ENCODE results near the gene IL6ST. TPM values are rescaled to one million over a fixed set of nuclear protein-coding genes. Genes with fewer than 3 reads are reported as not detected.

IL6ST gene
- total RNA-seq, 1 donor from 2014 or later: 69.7 TPM

GRCh38 chr5:55902696-55903095 lies 92.1 kb downstream of the IL6ST start:
- TF ChIP-seq, protein P1, sequence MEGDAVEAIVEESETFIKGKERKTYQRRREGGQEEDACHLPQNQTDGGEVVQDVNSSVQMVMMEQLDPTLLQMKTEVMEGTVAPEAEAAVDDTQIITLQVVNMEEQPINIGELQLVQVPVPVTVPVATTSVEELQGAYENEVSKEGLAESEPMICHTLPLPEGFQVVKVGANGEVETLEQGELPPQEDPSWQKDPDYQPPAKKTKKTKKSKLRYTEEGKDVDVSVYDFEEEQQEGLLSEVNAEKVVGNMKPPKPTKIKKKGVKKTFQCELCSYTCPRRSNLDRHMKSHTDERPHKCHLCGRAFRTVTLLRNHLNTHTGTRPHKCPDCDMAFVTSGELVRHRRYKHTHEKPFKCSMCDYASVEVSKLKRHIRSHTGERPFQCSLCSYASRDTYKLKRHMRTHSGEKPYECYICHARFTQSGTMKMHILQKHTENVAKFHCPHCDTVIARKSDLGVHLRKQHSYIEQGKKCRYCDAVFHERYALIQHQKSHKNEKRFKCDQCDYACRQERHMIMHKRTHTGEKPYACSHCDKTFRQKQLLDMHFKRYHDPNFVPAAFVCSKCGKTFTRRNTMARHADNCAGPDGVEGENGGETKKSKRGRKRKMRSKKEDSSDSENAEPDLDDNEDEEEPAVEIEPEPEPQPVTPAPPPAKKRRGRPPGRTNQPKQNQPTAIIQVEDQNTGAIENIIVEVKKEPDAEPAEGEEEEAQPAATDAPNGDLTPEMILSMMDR (IDR thresholded peaks at IDR 0.05; ENCODE audit: unreplicated experiment): no peak
- Mint-ChIP-seq H3K4me1 (ENCODE audit: unreplicated experiment) (no peaks in the 10 kb centered on the region), H3K27me3 (ENCODE audit: unreplicated experiment) (no peaks in the 10 kb centered on the region), H3K4me3 (ENCODE audit: unreplicated experiment) (no peak overlapping the region), H3K27ac (ENCODE audit: unreplicated experiment) (no peak overlapping the region), H3K36me3 (ENCODE audit: low read depth, unreplicated experiment) (no peaks in the 10 kb centered on the region), H3K9me3 (ENCODE audit: unreplicated experiment) (no peaks in the 10 kb centered on the region)
- no peak for DNase-seq (ENCODE audit: low spot score)

DNA sequence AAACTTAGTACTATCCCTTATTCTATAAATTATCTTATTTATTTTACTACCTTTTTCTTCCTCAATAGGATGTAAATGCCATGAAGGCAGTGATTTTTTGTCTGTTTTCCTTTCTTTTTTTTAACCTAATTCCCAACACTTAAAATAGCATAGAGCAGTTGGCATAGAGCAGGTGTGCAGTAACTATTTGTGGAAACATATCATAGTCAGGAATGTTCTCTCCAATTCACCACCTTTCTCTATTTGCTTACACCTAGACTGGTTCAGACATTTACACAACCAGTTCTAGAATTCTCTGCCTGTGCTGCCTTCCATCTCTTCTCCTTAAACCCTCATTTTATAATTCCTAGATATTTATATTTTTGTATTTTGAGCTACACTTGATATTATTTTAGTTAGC lies 94.0 kb downstream of the IL6ST start:
- Mint-ChIP-seq H3K36me3 (ENCODE audit: low read depth, unreplicated experiment) (no peaks in the 10 kb centered on the region), H3K27me3 (ENCODE audit: unreplicated experiment) (no peaks in the 10 kb centered on the region), H3K4me1 (ENCODE audit: unreplicated experiment) (no peaks in the 10 kb centered on the region), H3K9me3 (ENCODE audit: unreplicated experiment) (no peaks in the 10 kb centered on the region), H3K4me3 (ENCODE audit: unreplicated experiment) (no peak overlapping the region), H3K27ac (ENCODE audit: unreplicated experiment) (no peak overlapping the region)
- DNase-seq (ENCODE audit: low spot score): no peak
- TF ChIP-seq, protein P1 (IDR thresholded peaks at IDR 0.05; ENCODE audit: unreplicated experiment): no peak

DNA sequence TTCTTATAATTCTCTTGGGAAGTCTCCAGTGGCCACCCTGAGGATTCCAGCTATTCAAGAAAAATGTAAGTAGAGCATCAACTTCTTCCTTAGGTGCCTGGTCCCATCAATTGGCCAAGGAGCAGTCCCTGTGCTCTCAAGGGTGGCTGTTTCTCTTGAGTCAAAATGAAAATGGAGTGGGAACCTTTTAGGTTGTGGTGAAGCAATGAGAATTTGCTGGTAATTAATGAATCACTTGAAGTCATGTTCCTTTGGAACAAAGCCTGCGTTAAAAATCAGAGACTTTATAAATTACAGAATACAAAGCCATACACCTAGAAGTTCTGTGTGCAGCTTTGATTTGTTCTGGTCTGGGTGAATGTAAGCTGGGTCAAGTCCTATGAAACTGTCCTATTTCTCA lies 94.7 kb downstream of the IL6ST start:
- Mint-ChIP-seq H3K36me3 (ENCODE audit: low read depth, unreplicated experiment) (no peaks in the 10 kb centered on the region), H3K27ac (ENCODE audit: unreplicated experiment) (no peak overlapping the region), H3K4me3 (ENCODE audit: unreplicated experiment) (no peak overlapping the region), H3K4me1 (ENCODE audit: unreplicated experiment) (no peaks in the 10 kb centered on the region), H3K9me3 (ENCODE audit: unreplicated experiment) (no peaks in the 10 kb centered on the region), H3K27me3 (ENCODE audit: unreplicated experiment) (no peaks in the 10 kb centered on the region)
- TF ChIP-seq, protein P1 (IDR thresholded peaks at IDR 0.05; ENCODE audit: unreplicated experiment): no peak
- DNase-seq (ENCODE audit: low spot score): no peak

GRCh38 chr5:55899344-55899743 lies 95.4 kb downstream of the IL6ST start:
- Mint-ChIP-seq H3K36me3 (ENCODE audit: low read depth, unreplicated experiment) (no peaks in the 10 kb centered on the region), H3K27ac (ENCODE audit: unreplicated experiment) (no peak overlapping the region), H3K27me3 (ENCODE audit: unreplicated experiment) (no peaks in the 10 kb centered on the region), H3K9me3 (ENCODE audit: unreplicated experiment) (no peaks in the 10 kb centered on the region), H3K4me3 (ENCODE audit: unreplicated experiment) (no peak overlapping the region), H3K4me1 (ENCODE audit: unreplicated experiment) (no peaks in the 10 kb centered on the region)
- TF ChIP-seq, protein P1 (IDR thresholded peaks at IDR 0.05; ENCODE audit: unreplicated experiment): no peak
- DNase-seq (ENCODE audit: low spot score): no peak

DNA sequence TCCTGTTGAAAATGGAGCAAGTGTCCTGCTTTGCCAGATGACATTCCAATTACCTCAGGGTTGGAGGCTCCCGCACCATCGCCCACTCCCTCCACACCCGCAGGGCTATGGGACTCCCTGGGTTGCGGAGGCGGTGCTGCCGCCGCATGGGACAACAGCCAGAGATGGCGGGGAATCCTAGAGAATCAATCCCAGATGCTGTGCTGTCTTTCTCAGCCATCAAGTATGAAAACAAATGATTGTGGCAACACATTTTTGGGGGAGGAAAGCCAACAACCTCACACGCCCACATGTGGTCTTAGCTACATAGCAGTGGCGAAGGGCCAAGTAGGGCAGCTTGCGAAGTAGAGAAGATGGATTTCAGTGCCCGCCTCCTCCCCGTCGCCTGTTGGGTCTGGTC lies 96.9 kb downstream of the IL6ST start:
- TF ChIP-seq, protein P1 (IDR thresholded peaks at IDR 0.05; ENCODE audit: unreplicated experiment): no peak
- no peak overlapping the region for H3K4me3 Mint-ChIP-seq (ENCODE audit: unreplicated experiment)
- DNase-seq (ENCODE audit: low spot score): no peak
- no peaks in the 10 kb centered on the region for H3K9me3 Mint-ChIP-seq (ENCODE audit: unreplicated experiment)
- H3K27me3 Mint-ChIP-seq (ENCODE audit: unreplicated experiment): no peaks in the 10 kb centered on the region
- H3K4me1 Mint-ChIP-seq (ENCODE audit: unreplicated experiment): no peaks in the 10 kb centered on the region
- H3K36me3 Mint-ChIP-seq (ENCODE audit: low read depth, unreplicated experiment): no peaks in the 10 kb centered on the region
- no peak overlapping the region for H3K27ac Mint-ChIP-seq (ENCODE audit: unreplicated experiment)

Data from endothelial cell (in vitro differentiated cells).